Mesenchymal stem cell (in vitro differentiated cells and primary cell): ENCODE measurements around the gene RHEX.

ENCODE experiments used
- DNase-seq: peaks from one replicate; pipeline ENCODE4 v3.0.0-alpha.2; 2013
- H2AFZ ChIP-seq: one replicate; pipeline ENCODE4 v1.6.1; 2013; ENCODE audit warnings: low read depth, mild to moderate bottlenecking, control low read depth, inconsistent platforms, low read length, moderate library complexity
- H2AK5ac ChIP-seq: 2 replicates; pipeline ENCODE4 v1.6.1; 2013; ENCODE audit warnings: low read length, moderate library complexity, mild to moderate bottlenecking, inconsistent platforms; ENCODE audit not compliant: severe bottlenecking
- H2BK120ac ChIP-seq: one replicate; pipeline ENCODE4 v1.6.1; 2013; ENCODE audit warnings: low read depth, mild to moderate bottlenecking, inconsistent platforms, low read length, moderate library complexity
- H2BK12ac ChIP-seq, 2 experiments: one replicate each; pipeline ENCODE4 v1.6.1; 2013; ENCODE audit warnings: inconsistent platforms in 2 of 2, low read length in 2 of 2, mild to moderate bottlenecking in 2 of 2, moderate library complexity in 2 of 2, control low read depth in 1 of 2
- H2BK15ac ChIP-seq: one replicate; pipeline ENCODE4 v1.6.1; 2013; ENCODE audit warnings: mild to moderate bottlenecking, low read depth, inconsistent platforms; ENCODE audit not compliant: poor library complexity, severe bottlenecking
- H2BK5ac ChIP-seq: 2 replicates; pipeline ENCODE4 v1.6.1; 2013; ENCODE audit warnings: low read depth, mild to moderate bottlenecking, low read length, control low read depth, inconsistent platforms; ENCODE audit not compliant: poor library complexity, severe bottlenecking
- H3K14ac ChIP-seq, 2 experiments: one replicate each; pipeline ENCODE4 v1.6.1; 2013; ENCODE audit warnings: inconsistent platforms in 2 of 2, low read length in 2 of 2, control low read depth in 1 of 2, mild to moderate bottlenecking in 1 of 2, moderate library complexity in 1 of 2
- H3K18ac ChIP-seq, 2 experiments: one replicate each; pipeline ENCODE4 v1.6.1; 2013; ENCODE audit warnings: inconsistent platforms in 2 of 2, low read length in 2 of 2, control low read depth in 1 of 2, low read depth in 1 of 2, mild to moderate bottlenecking in 1 of 2
- H3K23ac ChIP-seq, 2 experiments: one replicate each; pipeline ENCODE4 v1.6.1; 2013; ENCODE audit warnings: inconsistent platforms in 2 of 2, low read length in 2 of 2, mild to moderate bottlenecking in 2 of 2, moderate library complexity in 2 of 2, control low read depth in 1 of 2
- H3K27ac ChIP-seq: 2 replicates; pipeline ENCODE4 v1.5.1; 2013; ENCODE audit warnings: mild to moderate bottlenecking, moderate library complexity, low read length, control low read depth, inconsistent platforms; ENCODE audit not compliant: poor library complexity, severe bottlenecking
- H3K27me3 ChIP-seq, 2 experiments: 2 replicates each; pipeline versions ENCODE4 v1.6.1 to v1.7.0; 2013; ENCODE audit warnings: low read length in 2 of 2, mild to moderate bottlenecking in 2 of 2, moderate library complexity in 2 of 2, control low read depth in 1 of 2, inconsistent platforms in 1 of 2; ENCODE audit not compliant: control insufficient read depth in 1 of 2, insufficient read depth in 1 of 2
- H3K36me3 ChIP-seq, 2 experiments: 2 replicates each; pipeline versions ENCODE4 v1.6.1 to v1.7.0; 2013; ENCODE audit warnings: low read length in 2 of 2, control low read depth in 1 of 2, inconsistent platforms in 1 of 2, low read depth in 1 of 2, mild to moderate bottlenecking in 1 of 2; ENCODE audit not compliant: insufficient read depth in 2 of 2, control insufficient read depth in 1 of 2
- H3K4ac ChIP-seq, 2 experiments: one replicate each; pipeline ENCODE4 v1.6.1; 2013; ENCODE audit warnings: inconsistent platforms in 2 of 2, low read length in 2 of 2, mild to moderate bottlenecking in 2 of 2, moderate library complexity in 2 of 2, control low read depth in 1 of 2, low read depth in 1 of 2
- H3K4me1 ChIP-seq: 2 replicates; pipeline ENCODE4 v1.6.1; 2013; ENCODE audit warnings: low read depth, low read length, control low read depth; ENCODE audit not compliant: control insufficient read depth, insufficient read depth
- H3K4me2 ChIP-seq: 2 replicates; pipeline ENCODE4 v1.6.1; 2013; ENCODE audit warnings: low read length, mild to moderate bottlenecking, inconsistent platforms; ENCODE audit not compliant: poor library complexity, severe bottlenecking
- H3K4me3 ChIP-seq, 2 experiments: 2 replicates each; pipeline versions ENCODE4 v1.5.1 to v1.7.0; 2013; ENCODE audit warnings: low read length in 2 of 2, mild to moderate bottlenecking in 2 of 2, control low read depth in 1 of 2, low read depth in 1 of 2; ENCODE audit not compliant: insufficient read depth in 1 of 2
- H3K79me1 ChIP-seq: replicated peaks from 2 replicates; pipeline ENCODE4 v1.6.1; 2013; ENCODE audit warnings: mild to moderate bottlenecking, control low read depth, low read length, inconsistent platforms; ENCODE audit not compliant: poor library complexity, severe bottlenecking
- H3K9ac ChIP-seq: 2 replicates; pipeline ENCODE4 v1.7.0; 2013; ENCODE audit warnings: mild to moderate bottlenecking, low read length, moderate library complexity
- H3K9me3 ChIP-seq: 2 replicates; pipeline ENCODE4 v1.7.0; 2013; ENCODE audit warnings: mild to moderate bottlenecking, low read length; ENCODE audit not compliant: control insufficient read depth
- H4K8ac ChIP-seq: one replicate; pipeline ENCODE4 v1.6.1; 2013; ENCODE audit warnings: inconsistent platforms, mild to moderate bottlenecking, low read length, moderate library complexity
- H4K91ac ChIP-seq: one replicate; pipeline ENCODE4 v1.6.1; 2013; ENCODE audit warnings: mild to moderate bottlenecking, low read length, inconsistent platforms
- WGBS: methylation state at CpG from one replicate; pipeline ENCODE4 v1.1.7; 2013; ENCODE audit warnings: mixed read lengths; 5-methylcytosine and 5-hydroxymethylcytosine counted together

The RHEX gene

GRCh38 chr1:206107168-206107544 is 54.2 kb downstream of the RHEX start:
- Histone ChIP-seq H4K8ac (no peak overlapping the region), H3K9ac (peak overlapping the region; percentile 13), H3K4ac (no peak overlapping the region), H2BK12ac (no peak overlapping the region), H3K4me3 (no peak overlapping the region), H3K79me1 (no peaks in the 10 kb centered on the region), H2AK5ac (no peak overlapping the region), H3K9me3 (no peaks in the 10 kb centered on the region), H2BK5ac (no peak overlapping the region), H2AFZ (no peak overlapping the region), H3K36me3 (peaks cover 0 to 12% of the 10 kb centered on the region in 2 experiments), H4K91ac (no peak overlapping the region), H3K27ac (no peak overlapping the region), H3K18ac (no peak overlapping the region), H3K4me1 (peaks cover 1% of the 10 kb centered on the region), H3K4me2 (no peak overlapping the region), H3K14ac (no peak overlapping the region), H3K23ac (no peak overlapping the region), H2BK15ac (no peak overlapping the region), H2BK120ac (no peak overlapping the region), H3K27me3 (peaks cover 0 to 4% of the 10 kb centered on the region in 2 experiments)
- DNase-seq: no peak
- WGBS: 68% methylated on average over 7 of the region's 7 CpGs

DNA sequence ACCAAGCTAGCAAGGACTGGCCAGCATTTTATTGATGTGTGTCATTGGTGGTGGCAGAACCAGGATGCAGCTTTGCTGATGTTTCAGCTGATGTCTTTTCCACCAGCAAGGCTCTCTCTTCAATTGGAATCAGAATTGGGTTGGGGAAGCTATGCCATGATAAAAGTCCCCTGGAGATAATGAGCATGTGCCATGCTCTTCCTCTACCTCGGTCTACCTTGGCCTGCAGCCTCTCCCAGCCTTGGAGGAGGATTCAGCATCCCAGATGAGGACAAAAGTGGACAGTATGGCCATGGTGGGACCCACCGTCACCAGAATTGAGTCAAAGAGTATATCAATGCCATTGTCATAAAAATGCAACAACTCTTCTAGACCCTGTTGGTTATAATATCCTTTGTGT is 55.7 kb downstream of the RHEX start:
- DNase-seq: no peak
- Histone ChIP-seq H3K79me1 (no peaks in the 10 kb centered on the region), H4K8ac (no peak overlapping the region), H2BK15ac (no peak overlapping the region), H4K91ac (no peak overlapping the region), H3K27ac (no peak overlapping the region), H3K4me2 (no peak overlapping the region), H3K4ac (no peak overlapping the region), H3K4me3 (no peak overlapping the region), H3K9me3 (no peaks in the 10 kb centered on the region), H2AFZ (no peak overlapping the region), H3K18ac (no peak overlapping the region), H2AK5ac (no peak overlapping the region), H3K36me3 (peaks cover 0 to 6% of the 10 kb centered on the region in 2 experiments), H3K4me1 (peaks cover 5% of the 10 kb centered on the region), H2BK12ac (no peak overlapping the region), H3K23ac (no peak overlapping the region), H3K27me3 (peaks cover 0 to 15% of the 10 kb centered on the region in 2 experiments), H2BK5ac (no peak overlapping the region), H2BK120ac (no peak overlapping the region), H3K9ac (no peak overlapping the region), H3K14ac (no peak overlapping the region)
- 71% methylated on average over 2 of the region's 2 CpGs for WGBS

DNA sequence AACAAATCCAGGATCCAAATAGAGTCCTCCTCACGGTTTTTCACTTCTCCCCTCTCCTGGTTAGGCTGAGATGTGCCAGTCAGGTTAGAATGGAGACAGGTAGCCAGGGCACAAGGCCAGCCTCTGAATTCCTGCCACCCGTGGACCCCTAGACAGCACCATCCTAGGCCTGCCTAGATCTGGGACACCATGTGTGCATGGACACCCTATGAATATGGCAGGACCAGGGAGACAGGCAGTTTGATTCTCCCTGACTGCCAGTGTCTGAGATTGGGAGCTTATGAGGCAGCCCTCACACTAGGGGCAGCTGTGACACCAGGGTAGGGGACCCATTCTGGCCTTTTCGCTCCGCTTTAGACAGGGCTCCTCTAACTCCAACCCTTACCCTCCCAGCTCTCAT is 56.7 kb downstream of the RHEX start:
- Histone ChIP-seq H3K4ac (no peak overlapping the region), H3K79me1 (no peaks in the 10 kb centered on the region), H3K4me1 (peaks cover 5% of the 10 kb centered on the region), H3K14ac (no peak overlapping the region), H3K4me3 (no peak overlapping the region), H3K27me3 (peaks cover 7 to 15% of the 10 kb centered on the region in 2 experiments), H3K23ac (no peak overlapping the region), H2AFZ (no peak overlapping the region), H2BK120ac (no peak overlapping the region), H3K18ac (no peak overlapping the region), H4K91ac (no peak overlapping the region), H2BK12ac (no peak overlapping the region), H3K9me3 (no peaks in the 10 kb centered on the region), H2AK5ac (no peak overlapping the region), H4K8ac (no peak overlapping the region), H2BK15ac (no peak overlapping the region), H3K9ac (no peak overlapping the region), H3K4me2 (no peak overlapping the region), H3K36me3 (no peaks in the 10 kb centered on the region), H3K27ac (no peak overlapping the region), H2BK5ac (no peak overlapping the region)
- no peak for DNase-seq
- 82% methylated on average over 4 of the region's 4 CpGs for WGBS

DNA sequence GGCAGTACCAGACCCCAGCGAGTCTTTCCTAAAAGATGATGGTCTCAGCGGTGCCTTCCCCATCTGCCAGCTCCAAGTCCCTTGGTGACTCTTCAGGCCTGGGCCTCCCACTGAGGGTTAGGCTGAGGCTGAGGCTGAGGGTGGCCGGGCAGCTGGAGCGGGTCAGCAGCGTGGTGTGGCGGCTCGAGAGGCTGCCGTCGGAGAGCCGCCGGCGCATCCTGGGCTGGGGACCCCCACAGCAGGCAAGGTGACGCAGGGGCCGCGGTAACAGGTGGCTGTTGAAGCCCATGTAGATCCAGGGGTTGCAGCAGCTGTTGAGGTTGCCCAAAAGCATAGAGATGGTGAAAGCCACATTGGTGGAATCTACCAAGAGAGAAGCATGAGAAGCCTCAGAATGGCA is 57.2 kb downstream of the RHEX start:
- Histone ChIP-seq H3K23ac (no peak overlapping the region), H3K27me3 (peaks cover 7 to 15% of the 10 kb centered on the region in 2 experiments), H3K9ac (no peak overlapping the region), H2AK5ac (no peak overlapping the region), H2BK5ac (no peak overlapping the region), H3K36me3 (no peaks in the 10 kb centered on the region), H3K9me3 (no peaks in the 10 kb centered on the region), H4K8ac (no peak overlapping the region), H3K4me2 (no peak overlapping the region), H3K4me1 (peaks cover 5% of the 10 kb centered on the region), H2AFZ (no peak overlapping the region), H3K4ac (no peak overlapping the region), H3K79me1 (no peaks in the 10 kb centered on the region), H2BK15ac (no peak overlapping the region), H2BK12ac (no peak overlapping the region), H3K18ac (no peak overlapping the region), H4K91ac (no peak overlapping the region), H3K27ac (no peak overlapping the region), H3K4me3 (peak overlapping the region in 1 of 2 experiments; percentile 15), H2BK120ac (no peak overlapping the region), H3K14ac (no peak overlapping the region)
- whole genome bisulfite sequencing: 96% methylated on average over 15 of the region's 15 CpGs
- DNase-seq: no peak
